GM12878 (cell line): ENCODE measurements around the gene GUCA1A. TPM values are rescaled to one million over a fixed set of nuclear protein-coding genes. Genes with fewer than 3 reads are reported as not detected.

Experiments used
- ATAC-seq: fragments of 200-7000 bp; cut with Tn5 transposase; 3 replicates; pipeline ENCODE4 v1.9.1; 2020; ENCODE audit warnings: mild to moderate bottlenecking, moderate library complexity
- BruUV-seq: library from RNA; stranded (reverse); fragments of 400-500 nt; replicated peaks from 2 replicates; lab custom pipeline; 2021; lab: Mats Ljungman, UMichigan
- CTCF ChIA-PET: fragments of 300-600 bp; sonication (Branson Sonifier 250); formaldehyde crosslinking; extraction: SDS; loops from one replicate; lab custom pipeline; 2021; ENCODE audit warnings: inconsistent platforms; lab: Yijun Ruan, JAX
- POLR2A ChIA-PET: fragments of 350-600 bp; formaldehyde crosslinking; extraction: SDS; loops from one replicate; lab custom pipeline; 2021; ENCODE audit warnings: inconsistent platforms; lab: Charles Lee
- RAD21 ChIA-PET: fragments of 300-600 bp; sonication (Branson Sonifier 250); formaldehyde crosslinking; loops from one replicate; lab custom pipeline; 2023; ENCODE audit warnings: antibody characterized with exemption; ENCODE audit not compliant: unreplicated experiment; lab: Charles Lee
- SMC1A ChIA-PET: fragments of 300-600 bp; sonication (Branson Sonifier 250); formaldehyde crosslinking; loops from one replicate; lab custom pipeline; 2023; ENCODE audit not compliant: unreplicated experiment, uncharacterized antibody; lab: Charles Lee
- DNase-seq: peaks from one replicate; pipeline ENCODE4 v3.0.0-alpha.2; 2011; ENCODE audit warnings: low read depth, low spot score
- FAIRE-seq: peaks from 3 replicates; lab custom pipeline; 2011; peaks lifted over from hg19 to GRCh38; lab: Jason Lieb, UNC
- H2AFZ ChIP-seq: 2 replicates; pipeline ENCODE4 v1.6.0; 2011; ENCODE audit warnings: low read depth, low read length, control low read depth; ENCODE audit not compliant: control insufficient read depth
- H3K27ac ChIP-seq: 2 replicates; pipeline ENCODE4 v1.5.1; 2011; ENCODE audit warnings: control low read depth; ENCODE audit not compliant: control insufficient read depth, insufficient read depth
- H3K27me3 ChIP-seq, 2 experiments: replicated peaks in 1 of 2; 2 replicates each; pipeline versions ENCODE4 v1.6.0 to v1.6.1; 2011; ENCODE audit warnings: low read length in 1 of 2; ENCODE audit not compliant: control insufficient read depth in 2 of 2, insufficient read depth in 2 of 2
- H3K36me3 ChIP-seq, 2 experiments: 2 replicates each; pipeline ENCODE4 v1.5.1; 2011; ENCODE audit warnings: low read length in 1 of 2; ENCODE audit not compliant: control insufficient read depth in 2 of 2, insufficient read depth in 2 of 2
- H3K4me1 ChIP-seq: 2 replicates; pipeline ENCODE4 v1.6.1; 2011; ENCODE audit warnings: mild to moderate bottlenecking, low read length, moderate library complexity, mixed read lengths; ENCODE audit not compliant: control insufficient read depth, insufficient read depth
- H3K4me2 ChIP-seq: 2 replicates; pipeline ENCODE4 v1.6.0; 2011; ENCODE audit warnings: control low read depth; ENCODE audit not compliant: control insufficient read depth, insufficient read depth
- H3K4me3 ChIP-seq: fragments of 200-600 bp; sonication (generic); 2 replicates; pipeline ENCODE4 v1.5.1; 2016
- H3K79me2 ChIP-seq: 2 replicates; pipeline ENCODE4 v1.6.0; 2011; ENCODE audit warnings: low read length; ENCODE audit not compliant: control insufficient read depth, insufficient read depth
- H3K9ac ChIP-seq: 2 replicates; pipeline ENCODE4 v1.8.0; 2011; ENCODE audit warnings: low read length, control low read depth, mixed read lengths; ENCODE audit not compliant: control insufficient read depth, insufficient read depth
- H3K9me3 ChIP-seq: replicated peaks from 3 replicates; pipeline ENCODE4 v1.5.1; 2011; ENCODE audit warnings: mild to moderate bottlenecking, low read length; ENCODE audit not compliant: control insufficient read depth, insufficient read depth
- H4K20me1 ChIP-seq: 2 replicates; pipeline ENCODE4 v1.6.0; 2011; ENCODE audit not compliant: control insufficient read depth, insufficient read depth
- CBFB ChIP-seq: IDR thresholded peaks from 2 replicates; pipeline ENCODE4 v1.6.1; 2016; ENCODE audit warnings: antibody characterized with exemption, low read depth
- CHD1 ChIP-seq: IDR thresholded peaks from 2 replicates; pipeline ENCODE4 v1.6.1; 2012; ENCODE audit warnings: low read depth, low read length, improper control_type of control experiment
- EGR1 ChIP-seq, 2 experiments: IDR thresholded peaks; 1 replicate in 1 of 2; 2 replicates in 1 of 2; pipeline ENCODE4 v1.6.1; 2011 to 2012; ENCODE audit warnings: low read depth in 2 of 2, low read length in 2 of 2, borderline replicate concordance in 1 of 2, mild to moderate bottlenecking in 1 of 2, moderate library complexity in 1 of 2
- GABPA ChIP-seq: IDR thresholded peaks from 2 replicates; pipeline ENCODE4 v1.6.1; 2014; ENCODE audit warnings: antibody characterized with exemption, low read depth, mild to moderate bottlenecking, inconsistent platforms
- PML ChIP-seq: IDR thresholded peaks from 2 replicates; pipeline ENCODE4 v1.6.1; 2012; ENCODE audit warnings: low read length, inconsistent platforms
- RBBP5 ChIP-seq: fragments of 200-600 bp; sonication (generic); conservative IDR thresholded peaks from 2 replicates; pipeline ENCODE4 v1.6.1; 2016
- SMAD5 ChIP-seq: IDR thresholded peaks from 2 replicates; pipeline ENCODE4 v1.6.1; 2016; ENCODE audit warnings: antibody characterized with exemption, low read depth
- SREBF1 ChIP-seq: IDR thresholded peaks from 2 replicates; pipeline ENCODE4 v1.6.1; 2012; ENCODE audit warnings: mild to moderate bottlenecking, low read length
- YBX1 ChIP-seq: fragments of 450-650 bp; IDR thresholded peaks from 2 replicates; pipeline ENCODE4 v1.6.1; 2016; ENCODE audit warnings: antibody characterized with exemption
- YY1 ChIP-seq: IDR thresholded peaks from 2 replicates; pipeline ENCODE4 v1.6.1; 2011; ENCODE audit warnings: low read depth, mild to moderate bottlenecking, low read length
- ZBED1 ChIP-seq: IDR thresholded peaks from 2 replicates; pipeline ENCODE4 v1.6.1; 2016; ENCODE audit warnings: borderline replicate concordance
- ZBTB11 ChIP-seq: fragments of 450-650 bp; formaldehyde crosslinking; IDR thresholded peaks from 2 replicates; pipeline ENCODE4 v1.5.0; 2022; ENCODE audit warnings: mild to moderate bottlenecking, missing genetic modification characterization
- ZNF687 ChIP-seq: fragments of 450-650 bp; IDR thresholded peaks from 2 replicates; pipeline ENCODE4 v1.6.1; 2017; ENCODE audit warnings: mild to moderate bottlenecking, moderate library complexity
- ZZZ3 ChIP-seq: IDR thresholded peaks from 2 replicates; pipeline ENCODE4 v1.6.1; 2011; ENCODE audit warnings: low read depth; ENCODE audit not compliant: control insufficient read depth, insufficient read length
- WGBS: methylation state at CpG from one replicate; pipeline ENCODE4 v1.1.6; 2016; ENCODE audit warnings: low lambda C conversion rate; ENCODE audit not compliant: insufficient replicate concordance, insufficient coverage; ENCODE audit errors: missing lambda C conversion rate; 5-methylcytosine and 5-hydroxymethylcytosine counted together
- in situ Hi-C: fragments of 300-500 bp; cut with MboI; formaldehyde crosslinking; loops from 9 replicates; pipeline ENCODE4 v1.14.3; 2018; ENCODE audit warnings: mixed read lengths
- intact Hi-C: fragments of 100-400 bp; cut with micrococcal nuclease; formaldehyde crosslinking; loops from one replicate; pipeline ENCODE4 v1.14.2; 2022; ENCODE audit not compliant: unreplicated experiment
- polyA plus RNA-seq, 11 experiments: library from polyadenylated mRNA; depleted of rRNA in 4 of 11; unstranded in 6 of 11; stranded (reverse) in 5 of 11; fragments of >200 nt; fragmentation: Nextera tagmentation in 4 of 11; fragmentation: Illumina TruSeq in 1 of 11; extraction: Ambion mirVana in 4 of 11; extraction: Trizol in 1 of 11; gene quantifications; 1 replicate in 1 of 11; 2 replicates in 10 of 11; pipeline versions ENCODE4 v1.2.1 to v1.2.3, GENCODE V29; 2011 to 2016; ENCODE audit warnings: inconsistent platforms in 2 of 11, missing spikeins in 2 of 11, low read depth in 1 of 11
- total RNA-seq, 4 experiments: library from RNA; depleted of rRNA in 3 of 4; stranded (reverse); fragments of >200 nt in 3 of 4; fragmentation: Illumina TruSeq in 1 of 4; extraction: Trizol in 1 of 4; gene quantifications; 2 replicates each; pipeline versions ENCODE4 v1.2.1 to v1.2.3, GENCODE V29; 2013 to 2021

The GUCA1A gene
- total and polyA plus RNA-seq, 10 of the 15 experiments (the other 5 are each of a cell fraction or from before 2014, with no cell fraction given): not detected

- H3K79me2 ChIP-seq: no peaks in the 10 kb centered on the region
- in situ Hi-C loops: no loop called here
- H3K36me3 ChIP-seq: peaks cover 0 to 9% of the 10 kb centered on the region in 2 experiments; a peak in 1 of 4 replicates
- ATAC-seq: no peak
- TF ChIP-seq CBFB: no peak
- TF ChIP-seq YBX1: no peak
- TF ChIP-seq ZNF687: no peak
- no peak for TF ChIP-seq CHD1
- TF ChIP-seq YY1: no peak
- no peak for TF ChIP-seq PML
- TF ChIP-seq ZBED1: no peak
- TF ChIP-seq GABPA: no peak
- no peak for TF ChIP-seq SREBF1
- TF ChIP-seq ZBTB11: no peak
- no peak for TF ChIP-seq EGR1 (IDR thresholded peaks at IDR 0.05; ENCODE audit: borderline replicate concordance in 1 of 2, low read depth in 2 of 2, low read length in 2 of 2)
- no peak for TF ChIP-seq SMAD5
- TF ChIP-seq RBBP5: no peak
- TF ChIP-seq ZZZ3: no peak
- TF ChIP-seq, all 136 proteins: peak for 0
- BruUV-seq: no TSS peak
- no peak for FAIRE-seq
- ChIA-PET POLR2A (no interaction called here), CTCF (interaction anchor here (2.1 kb wide), 1 partner anchor 13 kb away, joined by 5 read pairs; no protein-coding TSS in a partner anchor), SMC1A (interaction anchor here (1.6 kb wide), 1 partner anchor 13 kb away, joined by 3 read pairs; no protein-coding TSS in a partner anchor), RAD21 (no interaction called here)
- Histone ChIP-seq H3K4me1 (no peaks in the 10 kb centered on the region), H3K4me3 (no peak overlapping the region), H4K20me1 (no peaks in the 10 kb centered on the region), H3K9ac (no peak overlapping the region), H3K4me2 (no peak overlapping the region), H3K9me3 (no peaks in the 10 kb centered on the region; the same call in 2 of the 3 replicates), H3K27ac (no peak overlapping the region), H3K27me3 (no peaks in the 10 kb centered on the region), H2AFZ (no peak overlapping the region)
- intact Hi-C loops: no loop called here
- WGBS: 86% methylated on average over 3 of the region's 3 CpGs
- DNase-seq: no peak
Observed at GRCh38 chr6:42201382-42201781, 28.2 kb downstream of the GUCA1A start.
